ENCODE measurements around the gene CHEK2. TPM values are rescaled to one million over a fixed set of nuclear protein-coding genes. Genes with fewer than 3 reads are reported as not detected.

The CHEK2 gene
- total and polyA plus RNA-seq, 9 donors, result 4.1 to 18.2 (median 10.2) TPM

DNA sequence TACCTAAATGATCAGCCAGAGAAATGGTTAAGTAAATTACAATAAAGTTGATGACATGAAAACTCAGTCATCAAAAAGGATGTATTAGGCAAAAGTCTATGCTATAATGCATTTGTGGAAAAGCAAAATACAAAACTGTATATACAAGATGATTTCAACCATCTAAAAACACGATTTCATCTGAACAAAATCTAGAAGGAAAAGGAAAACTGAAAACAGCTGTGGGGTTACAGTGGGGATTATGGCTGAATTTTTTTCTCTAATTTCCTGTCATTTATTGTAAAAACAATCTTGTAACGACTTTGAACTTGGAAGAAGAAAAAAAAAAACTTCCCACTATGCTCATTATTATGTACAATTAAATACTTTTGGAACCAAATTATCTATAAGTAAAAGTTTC is 30.3 kb downstream of the CHEK2 start:
- intact Hi-C loops (cut with DNase I), result no loop called here
- TF ChIP-seq, protein P1, sequence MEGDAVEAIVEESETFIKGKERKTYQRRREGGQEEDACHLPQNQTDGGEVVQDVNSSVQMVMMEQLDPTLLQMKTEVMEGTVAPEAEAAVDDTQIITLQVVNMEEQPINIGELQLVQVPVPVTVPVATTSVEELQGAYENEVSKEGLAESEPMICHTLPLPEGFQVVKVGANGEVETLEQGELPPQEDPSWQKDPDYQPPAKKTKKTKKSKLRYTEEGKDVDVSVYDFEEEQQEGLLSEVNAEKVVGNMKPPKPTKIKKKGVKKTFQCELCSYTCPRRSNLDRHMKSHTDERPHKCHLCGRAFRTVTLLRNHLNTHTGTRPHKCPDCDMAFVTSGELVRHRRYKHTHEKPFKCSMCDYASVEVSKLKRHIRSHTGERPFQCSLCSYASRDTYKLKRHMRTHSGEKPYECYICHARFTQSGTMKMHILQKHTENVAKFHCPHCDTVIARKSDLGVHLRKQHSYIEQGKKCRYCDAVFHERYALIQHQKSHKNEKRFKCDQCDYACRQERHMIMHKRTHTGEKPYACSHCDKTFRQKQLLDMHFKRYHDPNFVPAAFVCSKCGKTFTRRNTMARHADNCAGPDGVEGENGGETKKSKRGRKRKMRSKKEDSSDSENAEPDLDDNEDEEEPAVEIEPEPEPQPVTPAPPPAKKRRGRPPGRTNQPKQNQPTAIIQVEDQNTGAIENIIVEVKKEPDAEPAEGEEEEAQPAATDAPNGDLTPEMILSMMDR (IDR thresholded peaks at IDR 0.05), result no peak
- TF ChIP-seq POLR2A (IDR thresholded peaks at IDR 0.05), result no peak
- TF ChIP-seq EP300 (IDR thresholded peaks at IDR 0.05), result no peak
- H3K36me3 ChIP-seq, result no peaks in the 10 kb centered on the region
- no peak for DNase-seq
- no peaks in the 10 kb centered on the region for H3K27me3 ChIP-seq
- H3K9me3 ChIP-seq, result no peaks in the 10 kb centered on the region
- H3K4me1 ChIP-seq (ENCODE audit: insufficient read depth), result no peaks in the 10 kb centered on the region
- 19 to 22% (median 21%) methylated on average over 2 of the region's 2 CpGs for WGBS, 3 donors
- H3K27ac ChIP-seq, result peak overlapping the region in 1 of 2 donors; percentile 81
- H3K4me3 ChIP-seq, result no peak overlapping the region

DNA sequence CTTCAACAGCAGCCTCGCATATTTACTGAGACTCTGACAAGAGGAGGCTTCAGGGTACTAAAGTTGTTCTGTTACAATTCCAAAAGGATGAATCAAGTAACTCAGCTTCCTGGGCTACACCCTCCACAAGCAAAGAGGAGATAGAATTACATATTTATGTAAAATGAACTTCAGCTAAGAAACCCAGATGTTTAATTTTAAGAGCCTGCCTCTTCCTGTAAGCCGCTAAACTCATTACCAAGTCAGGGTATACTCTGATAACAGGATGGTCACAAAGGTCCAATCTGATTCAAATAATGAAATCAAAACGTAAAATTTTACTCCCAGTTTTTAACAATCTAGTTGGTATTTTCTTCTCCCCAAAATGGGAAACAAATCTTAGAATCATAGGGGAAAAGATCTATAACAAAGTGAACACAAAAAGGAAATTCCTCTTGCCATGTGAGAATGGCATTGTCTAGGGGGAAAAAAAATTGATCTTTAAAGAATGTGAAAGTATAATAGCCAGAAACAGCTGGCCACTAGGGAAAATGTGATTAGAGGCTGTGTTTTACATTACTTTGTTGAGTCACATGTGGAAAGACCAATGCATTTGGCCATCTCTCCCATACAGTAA is 30.9 kb downstream of the CHEK2 start:
- Histone ChIP-seq H3K9me3 (no peaks in the 10 kb centered on the region), H3K27me3 (no peaks in the 10 kb centered on the region), H3K4me3 (no peak overlapping the region), H3K36me3 (no peaks in the 10 kb centered on the region), H3K4me1 (ENCODE audit: insufficient read depth) (no peaks in the 10 kb centered on the region), H3K27ac (peak overlapping the region in 1 of 2 donors; percentile 81)
- 7 to 18% (median 11%) methylated on average over 3 of the region's 3 CpGs for WGBS, 3 donors
- DNase-seq, result no peak
- no peak for TF ChIP-seq EP300 (IDR thresholded peaks at IDR 0.05)
- TF ChIP-seq, protein P1 (IDR thresholded peaks at IDR 0.05), result no peak
- no peak for TF ChIP-seq POLR2A (IDR thresholded peaks at IDR 0.05)
- intact Hi-C loops (cut with DNase I), result no loop called here

DNA sequence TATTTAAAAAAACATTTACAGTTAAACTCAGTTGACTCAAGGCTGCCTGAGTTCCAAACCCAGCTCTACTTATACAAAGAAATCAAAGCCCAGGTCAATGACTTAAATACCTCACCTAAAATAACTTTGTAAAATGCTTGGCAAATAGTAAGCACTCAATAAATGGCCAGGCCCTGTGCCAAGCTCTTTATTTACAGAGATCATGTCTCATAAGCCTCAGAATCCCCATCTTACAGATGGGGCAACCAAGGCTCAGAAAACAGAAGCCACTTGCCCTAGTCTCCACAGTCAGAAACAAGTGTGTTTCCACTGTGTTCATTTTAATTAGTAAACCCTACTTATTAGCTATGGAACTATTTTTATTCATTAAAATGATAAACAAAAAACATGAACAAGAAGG is 31.5 kb downstream of the CHEK2 start:
- TF ChIP-seq POLR2A (IDR thresholded peaks at IDR 0.05), result no peak
- TF ChIP-seq, protein P1 (IDR thresholded peaks at IDR 0.05), result no peak
- no peak for TF ChIP-seq EP300 (IDR thresholded peaks at IDR 0.05)
- H3K27ac ChIP-seq, result peak overlapping the region in 1 of 2 donors; percentile 81
- no peak for DNase-seq
- intact Hi-C loops (cut with DNase I), result no loop called here
- no peaks in the 10 kb centered on the region for H3K36me3 ChIP-seq
- H3K27me3 ChIP-seq, result no peaks in the 10 kb centered on the region
- no peak overlapping the region for H3K4me3 ChIP-seq
- no peaks in the 10 kb centered on the region for H3K9me3 ChIP-seq
- no peaks in the 10 kb centered on the region for H3K4me1 ChIP-seq (ENCODE audit: insufficient read depth)

DNA sequence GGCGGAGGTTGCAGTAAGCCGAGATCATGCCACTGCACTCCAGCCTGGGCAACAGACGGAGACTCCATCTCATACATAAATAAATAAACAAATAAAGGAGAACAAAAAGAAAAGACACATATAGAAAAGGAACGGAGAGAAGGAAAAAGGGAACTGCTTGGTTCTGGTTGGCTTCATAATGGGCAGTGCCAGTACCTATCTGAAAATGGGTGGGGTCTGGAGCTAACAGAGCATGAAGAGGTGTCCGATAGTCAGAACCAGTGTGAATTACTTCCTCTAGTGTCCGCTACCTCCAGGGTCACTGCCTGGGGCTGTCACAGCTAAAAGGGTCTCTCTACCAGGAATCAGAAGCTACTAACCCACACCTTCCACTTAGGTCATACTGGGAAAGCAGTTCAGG is 34.8 kb downstream of the CHEK2 start:
- no peak overlapping the region for H3K4me3 ChIP-seq
- H3K9me3 ChIP-seq, result no peaks in the 10 kb centered on the region
- H3K27me3 ChIP-seq, result no peaks in the 10 kb centered on the region
- no peaks in the 10 kb centered on the region for H3K36me3 ChIP-seq
- TF ChIP-seq, protein P1 (IDR thresholded peaks at IDR 0.05), result no peak
- TF ChIP-seq POLR2A (IDR thresholded peaks at IDR 0.05), result no peak
- TF ChIP-seq EP300 (IDR thresholded peaks at IDR 0.05), result no peak
- H3K4me1 ChIP-seq (ENCODE audit: insufficient read depth), result no peaks in the 10 kb centered on the region
- DNase-seq, result no peak
- intact Hi-C loops (cut with DNase I), result no loop called here
- 84 to 97% (median 94%) methylated on average over 6 of the region's 6 CpGs for WGBS, 3 donors
- H3K27ac ChIP-seq, result no peak overlapping the region

All from ovary (tissue), 9 donors.